ENCODE data around the gene FOXA1. TPM values are rescaled to one million over a fixed set of nuclear protein-coding genes. Genes with fewer than 3 reads are reported as not detected.

The FOXA1 gene
- total RNA-seq, 1 donor = 0.36 TPM

DNA sequence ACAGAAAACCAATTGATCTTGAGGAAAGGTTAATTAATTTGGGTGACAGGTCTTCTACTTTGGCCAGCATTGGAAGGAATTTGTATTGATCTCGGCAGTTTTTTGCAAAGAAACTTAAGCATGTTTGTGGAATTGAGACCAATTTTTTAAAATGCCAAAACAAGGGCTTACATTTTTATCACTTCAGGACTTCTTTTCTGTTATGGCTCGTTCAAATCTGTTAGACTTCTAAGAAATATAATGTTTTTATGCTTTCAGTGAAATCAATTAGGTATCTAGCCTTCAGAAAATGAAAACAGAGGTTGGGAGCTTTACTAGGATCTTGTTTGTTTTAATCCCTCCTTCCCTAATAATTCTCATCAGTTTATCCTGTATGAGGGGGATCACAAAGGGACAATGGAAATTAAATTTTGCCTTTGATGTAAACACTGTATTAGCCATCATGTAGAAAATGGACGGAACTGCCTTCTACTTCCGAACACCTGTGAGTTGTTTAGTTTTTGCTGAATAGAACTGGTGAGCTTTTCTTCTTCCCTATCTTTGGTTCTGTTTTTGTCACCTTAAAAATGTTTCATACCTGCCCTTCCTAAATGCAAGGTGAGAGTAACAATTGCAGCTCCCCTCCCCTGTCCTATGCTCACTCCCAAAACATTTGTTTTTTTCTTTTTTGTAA is 7.8 kb downstream of the FOXA1 start:
- no peaks in the 10 kb centered on the region for H3K4me1 ChIP-seq (ENCODE audit: insufficient read depth, low read length)
- TF ChIP-seq, protein P1, sequence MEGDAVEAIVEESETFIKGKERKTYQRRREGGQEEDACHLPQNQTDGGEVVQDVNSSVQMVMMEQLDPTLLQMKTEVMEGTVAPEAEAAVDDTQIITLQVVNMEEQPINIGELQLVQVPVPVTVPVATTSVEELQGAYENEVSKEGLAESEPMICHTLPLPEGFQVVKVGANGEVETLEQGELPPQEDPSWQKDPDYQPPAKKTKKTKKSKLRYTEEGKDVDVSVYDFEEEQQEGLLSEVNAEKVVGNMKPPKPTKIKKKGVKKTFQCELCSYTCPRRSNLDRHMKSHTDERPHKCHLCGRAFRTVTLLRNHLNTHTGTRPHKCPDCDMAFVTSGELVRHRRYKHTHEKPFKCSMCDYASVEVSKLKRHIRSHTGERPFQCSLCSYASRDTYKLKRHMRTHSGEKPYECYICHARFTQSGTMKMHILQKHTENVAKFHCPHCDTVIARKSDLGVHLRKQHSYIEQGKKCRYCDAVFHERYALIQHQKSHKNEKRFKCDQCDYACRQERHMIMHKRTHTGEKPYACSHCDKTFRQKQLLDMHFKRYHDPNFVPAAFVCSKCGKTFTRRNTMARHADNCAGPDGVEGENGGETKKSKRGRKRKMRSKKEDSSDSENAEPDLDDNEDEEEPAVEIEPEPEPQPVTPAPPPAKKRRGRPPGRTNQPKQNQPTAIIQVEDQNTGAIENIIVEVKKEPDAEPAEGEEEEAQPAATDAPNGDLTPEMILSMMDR (IDR thresholded peaks at IDR 0.05; ENCODE audit: extremely low read depth, low read depth, low read length) = no peak
- no peaks in the 10 kb centered on the region for H3K9me3 ChIP-seq (ENCODE audit: low read depth, low read length)
- H3K4me2 ChIP-seq (ENCODE audit: insufficient read depth, low read length) = no peak overlapping the region
- no peak overlapping the region for H3K4me3 ChIP-seq (ENCODE audit: insufficient read depth, low read length)
- H4K20me1 ChIP-seq (ENCODE audit: insufficient read depth, low read length) = no peaks in the 10 kb centered on the region
- no peak overlapping the region for H3K27ac ChIP-seq (ENCODE audit: low read depth, low read length)
- no peak for DNase-seq (ENCODE audit: insufficient read length, low spot score, missing footprints)
- no peaks in the 10 kb centered on the region for H3K36me3 ChIP-seq (ENCODE audit: insufficient read depth, low read length)
- H3K27me3 ChIP-seq (ENCODE audit: insufficient read depth, low read length) = peaks cover 98% of the 10 kb centered on the region
- no peak overlapping the region for H2AFZ ChIP-seq (ENCODE audit: low read length)
- H3K79me2 ChIP-seq (ENCODE audit: insufficient read depth, low read length) = no peaks in the 10 kb centered on the region

DNA sequence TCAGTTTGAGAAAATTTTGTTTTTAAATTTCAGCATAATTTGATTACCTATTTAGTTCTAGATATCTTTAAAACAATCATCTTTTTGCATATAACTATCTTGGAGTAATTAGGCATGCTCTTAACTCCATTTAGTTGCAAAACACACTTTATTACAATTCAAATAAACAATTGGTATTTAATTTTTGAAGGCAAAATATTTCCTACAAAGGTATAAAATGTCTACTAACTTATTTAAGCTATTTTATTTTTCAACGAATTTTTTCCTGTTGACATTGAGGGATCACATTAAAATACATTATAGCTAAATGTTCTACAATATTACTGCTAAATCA is 8.3 kb downstream of the FOXA1 start:
- no peak for DNase-seq (ENCODE audit: insufficient read length, low spot score, missing footprints)
- Histone ChIP-seq H3K9me3 (ENCODE audit: low read depth, low read length) (no peaks in the 10 kb centered on the region), H2AFZ (ENCODE audit: low read length) (no peak overlapping the region), H3K4me1 (ENCODE audit: insufficient read depth, low read length) (no peaks in the 10 kb centered on the region), H3K27me3 (ENCODE audit: insufficient read depth, low read length) (peaks cover 97% of the 10 kb centered on the region), H3K79me2 (ENCODE audit: insufficient read depth, low read length) (no peaks in the 10 kb centered on the region), H3K4me2 (ENCODE audit: insufficient read depth, low read length) (no peak overlapping the region), H3K36me3 (ENCODE audit: insufficient read depth, low read length) (no peaks in the 10 kb centered on the region), H3K27ac (ENCODE audit: low read depth, low read length) (no peak overlapping the region), H4K20me1 (ENCODE audit: insufficient read depth, low read length) (no peaks in the 10 kb centered on the region), H3K4me3 (ENCODE audit: insufficient read depth, low read length) (no peak overlapping the region)
- TF ChIP-seq, protein P1 (IDR thresholded peaks at IDR 0.05; ENCODE audit: extremely low read depth, low read depth, low read length) = no peak

DNA sequence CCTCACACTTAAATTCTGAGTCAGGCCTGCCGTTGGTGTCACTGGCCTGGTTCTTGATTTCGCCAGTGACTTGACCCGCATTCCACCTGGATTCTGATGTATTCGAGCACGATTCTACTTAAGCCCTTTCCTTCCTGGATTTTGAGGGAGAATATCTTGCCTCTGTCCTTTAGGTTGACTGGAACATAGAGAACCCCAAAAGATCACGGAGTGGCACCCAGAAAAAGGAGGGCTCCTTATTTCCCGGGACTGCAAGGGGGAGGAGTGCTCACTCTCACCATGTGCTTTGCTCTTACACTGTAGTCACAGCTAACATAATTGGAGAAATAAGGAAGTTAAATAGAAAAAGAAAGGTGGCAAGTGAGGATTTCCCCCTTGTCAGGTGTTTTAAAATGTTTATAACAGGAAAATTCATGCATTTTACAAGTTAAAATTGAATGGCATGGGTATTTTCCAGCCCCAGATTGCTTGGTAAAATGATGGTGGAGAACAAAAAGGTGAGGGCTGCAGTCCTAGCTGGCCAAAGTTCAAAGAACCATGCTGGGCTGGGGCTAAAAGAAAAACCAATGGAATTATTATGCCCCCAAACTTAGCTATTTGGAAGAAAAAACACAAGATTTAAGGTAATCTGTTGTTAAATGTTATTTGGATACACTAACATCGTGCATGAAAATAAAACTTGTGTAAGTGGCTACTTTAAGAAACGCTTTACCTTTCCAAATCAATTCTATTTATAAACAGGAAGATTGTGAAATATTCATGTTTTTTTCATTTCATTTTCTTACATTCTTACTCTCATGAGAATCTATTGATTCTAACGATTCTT is 8.9 kb downstream of the FOXA1 start:
- no peaks in the 10 kb centered on the region for H3K4me1 ChIP-seq (ENCODE audit: insufficient read depth, low read length)
- no peaks in the 10 kb centered on the region for H3K9me3 ChIP-seq (ENCODE audit: low read depth, low read length)
- no peaks in the 10 kb centered on the region for H3K79me2 ChIP-seq (ENCODE audit: insufficient read depth, low read length)
- TF ChIP-seq, protein P1 (IDR thresholded peaks at IDR 0.05; ENCODE audit: extremely low read depth, low read depth, low read length) = no peak
- no peak overlapping the region for H3K27ac ChIP-seq (ENCODE audit: low read depth, low read length)
- no peak overlapping the region for H2AFZ ChIP-seq (ENCODE audit: low read length)
- H3K27me3 ChIP-seq (ENCODE audit: insufficient read depth, low read length) = peaks cover 91% of the 10 kb centered on the region
- H3K4me2 ChIP-seq (ENCODE audit: insufficient read depth, low read length) = no peak overlapping the region
- H4K20me1 ChIP-seq (ENCODE audit: insufficient read depth, low read length) = no peaks in the 10 kb centered on the region
- no peak overlapping the region for H3K4me3 ChIP-seq (ENCODE audit: insufficient read depth, low read length)
- peak; percentile 51 for DNase-seq (ENCODE audit: insufficient read length, low spot score, missing footprints)
- H3K36me3 ChIP-seq (ENCODE audit: insufficient read depth, low read length) = no peaks in the 10 kb centered on the region

DNA sequence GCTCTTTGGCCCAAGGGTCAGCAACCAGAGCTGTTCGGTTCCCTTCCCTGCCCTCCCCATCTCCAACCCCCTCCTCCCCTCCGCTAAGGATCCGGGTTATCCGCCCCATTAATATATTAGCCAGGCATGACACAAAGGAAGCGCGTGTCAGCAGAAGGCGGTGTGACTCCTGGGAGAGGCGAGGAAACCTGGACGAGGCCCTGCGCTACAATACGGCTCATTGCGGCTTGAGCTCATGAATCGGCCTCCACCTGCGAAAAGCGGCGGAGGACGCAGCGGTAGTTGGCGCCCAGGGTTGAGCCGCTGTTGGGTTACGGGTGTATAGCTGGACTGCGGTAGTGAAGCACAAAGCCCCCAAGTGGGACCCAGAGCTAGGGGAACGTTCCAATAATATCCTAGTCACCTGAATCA is 9.9 kb downstream of the FOXA1 start:
- H3K27ac ChIP-seq (ENCODE audit: low read depth, low read length) = no peak overlapping the region
- peak; percentile 82 for DNase-seq (ENCODE audit: insufficient read length, low spot score, missing footprints)
- no peaks in the 10 kb centered on the region for H3K4me1 ChIP-seq (ENCODE audit: insufficient read depth, low read length)
- no peak overlapping the region for H3K4me3 ChIP-seq (ENCODE audit: insufficient read depth, low read length)
- H3K27me3 ChIP-seq (ENCODE audit: insufficient read depth, low read length) = peaks cover 81% of the 10 kb centered on the region
- H4K20me1 ChIP-seq (ENCODE audit: insufficient read depth, low read length) = no peaks in the 10 kb centered on the region
- H3K36me3 ChIP-seq (ENCODE audit: insufficient read depth, low read length) = no peaks in the 10 kb centered on the region
- TF ChIP-seq, protein P1 (IDR thresholded peaks at IDR 0.05; ENCODE audit: extremely low read depth, low read depth, low read length) = no peak
- no peak overlapping the region for H3K4me2 ChIP-seq (ENCODE audit: insufficient read depth, low read length)
- no peak overlapping the region for H2AFZ ChIP-seq (ENCODE audit: low read length)
- H3K79me2 ChIP-seq (ENCODE audit: insufficient read depth, low read length) = no peaks in the 10 kb centered on the region
- no peaks in the 10 kb centered on the region for H3K9me3 ChIP-seq (ENCODE audit: low read depth, low read length)

Data from osteoblast (primary cell).